HG03066 (cell line): ENCODE data around the gene GLTP.

Source experiments
- ATAC-seq: cut with Tn5 transposase; IDR thresholded peaks from one replicate; pipeline ENCODE4 v1.9.1; 2021; ENCODE audit warnings: low read depth; ENCODE audit not compliant: unreplicated experiment

The GLTP gene

GRCh38 chr12:109827566-109828550 lies 52.5 kb downstream of the GLTP start:
- no peak for ATAC-seq

GRCh38 chr12:109827080-109827479 lies 53.3 kb downstream of the GLTP start:
- ATAC-seq = no peak

GRCh38 chr12:109824731-109825130 lies 55.6 kb downstream of the GLTP start:
- ATAC-seq = no peak

- no peak for ATAC-seq
Measured at GRCh38 chr12:109822951-109823411, 57.4 kb downstream of the GLTP start.

- no peak for ATAC-seq
Measured at GRCh38 chr12:109822416-109822815, 57.9 kb downstream of the GLTP start.

GRCh38 chr12:109821968-109822367 lies 58.4 kb downstream of the GLTP start:
- no peak for ATAC-seq

- ATAC-seq = no peak
Measured at GRCh38 chr12:109820816-109821381, 59.4 kb downstream of the GLTP start.

- ATAC-seq = no peak
Measured at GRCh38 chr12:109818905-109819500, 61.3 kb downstream of the GLTP start.

- ATAC-seq = no peak
Measured at GRCh38 chr12:109818253-109818652, 62.1 kb downstream of the GLTP start.

GRCh38 chr12:109817627-109818231 lies 62.6 kb downstream of the GLTP start:
- no peak for ATAC-seq

GRCh38 chr12:109816870-109817269 lies 63.5 kb downstream of the GLTP start:
- ATAC-seq = no peak

GRCh38 chr12:109815757-109816617 lies 64.4 kb downstream of the GLTP start:
- ATAC-seq = no peak

GRCh38 chr12:109815225-109815624 lies 65.1 kb downstream of the GLTP start:
- no peak for ATAC-seq

- ATAC-seq = no peak
Measured at GRCh38 chr12:109814600-109815150, 65.7 kb downstream of the GLTP start.

GRCh38 chr12:109813810-109814416 lies 66.4 kb downstream of the GLTP start:
- ATAC-seq = no peak

GRCh38 chr12:109811624-109811995 lies 68.7 kb downstream of the GLTP start:
- ATAC-seq = no peak

GRCh38 chr12:109810954-109811623 lies 69.3 kb downstream of the GLTP start:
- ATAC-seq = no peak

GRCh38 chr12:109808876-109809646 lies 71.3 kb downstream of the GLTP start:
- no peak for ATAC-seq
